ENCODE results near the gene ASPM.

The ASPM gene, protein sequence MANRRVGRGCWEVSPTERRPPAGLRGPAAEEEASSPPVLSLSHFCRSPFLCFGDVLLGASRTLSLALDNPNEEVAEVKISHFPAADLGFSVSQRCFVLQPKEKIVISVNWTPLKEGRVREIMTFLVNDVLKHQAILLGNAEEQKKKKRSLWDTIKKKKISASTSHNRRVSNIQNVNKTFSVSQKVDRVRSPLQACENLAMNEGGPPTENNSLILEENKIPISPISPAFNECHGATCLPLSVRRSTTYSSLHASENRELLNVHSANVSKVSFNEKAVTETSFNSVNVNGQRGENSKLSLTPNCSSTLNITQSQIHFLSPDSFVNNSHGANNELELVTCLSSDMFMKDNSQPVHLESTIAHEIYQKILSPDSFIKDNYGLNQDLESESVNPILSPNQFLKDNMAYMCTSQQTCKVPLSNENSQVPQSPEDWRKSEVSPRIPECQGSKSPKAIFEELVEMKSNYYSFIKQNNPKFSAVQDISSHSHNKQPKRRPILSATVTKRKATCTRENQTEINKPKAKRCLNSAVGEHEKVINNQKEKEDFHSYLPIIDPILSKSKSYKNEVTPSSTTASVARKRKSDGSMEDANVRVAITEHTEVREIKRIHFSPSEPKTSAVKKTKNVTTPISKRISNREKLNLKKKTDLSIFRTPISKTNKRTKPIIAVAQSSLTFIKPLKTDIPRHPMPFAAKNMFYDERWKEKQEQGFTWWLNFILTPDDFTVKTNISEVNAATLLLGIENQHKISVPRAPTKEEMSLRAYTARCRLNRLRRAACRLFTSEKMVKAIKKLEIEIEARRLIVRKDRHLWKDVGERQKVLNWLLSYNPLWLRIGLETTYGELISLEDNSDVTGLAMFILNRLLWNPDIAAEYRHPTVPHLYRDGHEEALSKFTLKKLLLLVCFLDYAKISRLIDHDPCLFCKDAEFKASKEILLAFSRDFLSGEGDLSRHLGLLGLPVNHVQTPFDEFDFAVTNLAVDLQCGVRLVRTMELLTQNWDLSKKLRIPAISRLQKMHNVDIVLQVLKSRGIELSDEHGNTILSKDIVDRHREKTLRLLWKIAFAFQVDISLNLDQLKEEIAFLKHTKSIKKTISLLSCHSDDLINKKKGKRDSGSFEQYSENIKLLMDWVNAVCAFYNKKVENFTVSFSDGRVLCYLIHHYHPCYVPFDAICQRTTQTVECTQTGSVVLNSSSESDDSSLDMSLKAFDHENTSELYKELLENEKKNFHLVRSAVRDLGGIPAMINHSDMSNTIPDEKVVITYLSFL (N-terminal part only)

DNA sequence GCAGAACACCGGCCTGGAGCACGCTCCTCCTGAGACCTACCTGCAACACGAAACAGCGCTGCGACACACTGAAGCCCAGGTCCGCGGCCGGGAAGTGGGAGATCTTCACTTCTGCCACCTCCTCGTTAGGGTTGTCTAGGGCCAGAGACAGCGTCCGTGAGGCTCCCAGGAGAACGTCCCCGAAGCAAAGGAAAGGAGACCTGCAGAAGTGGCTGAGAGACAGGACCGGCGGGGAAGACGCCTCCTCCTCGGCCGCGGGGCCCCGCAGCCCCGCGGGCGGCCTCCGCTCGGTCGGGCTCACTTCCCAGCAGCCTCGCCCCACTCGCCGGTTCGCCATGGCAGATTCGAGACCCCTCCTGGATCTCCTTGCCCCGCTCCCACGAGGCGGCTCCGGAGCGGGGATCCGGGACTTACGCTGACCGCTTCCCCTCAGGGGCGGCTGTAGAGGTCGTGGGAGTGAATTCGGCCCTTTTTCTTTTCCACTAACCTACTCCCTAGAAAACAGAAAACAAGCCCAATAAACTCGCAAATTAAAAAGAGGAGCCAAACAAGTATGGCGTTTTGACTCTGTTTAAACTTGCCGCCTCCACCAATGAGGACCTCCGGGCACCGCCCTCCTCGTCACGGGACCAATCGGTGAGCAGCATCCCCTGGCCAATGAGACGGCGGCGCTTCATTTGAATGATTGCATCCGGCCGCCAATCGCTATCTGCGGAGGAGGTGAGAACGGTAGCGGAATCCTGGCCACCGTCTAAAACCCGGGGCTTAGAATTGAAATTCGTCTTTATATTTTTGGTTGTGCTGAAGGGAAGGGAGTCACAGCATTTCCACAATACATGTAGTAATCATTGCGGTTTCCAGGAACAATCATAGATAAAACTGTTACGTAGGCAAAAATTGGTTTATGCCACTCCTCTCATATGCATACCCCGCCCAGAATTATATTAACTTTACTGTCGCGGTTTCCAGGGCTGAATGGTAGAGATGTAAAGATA lies at the start of gene ASPM:
ASPM (minus strand) TSS at position 569 of the 995 bp plus-strand sequence; CDS start at position 337, 232 bp downstream.
- DNase-seq: peak; percentile 94

DNA sequence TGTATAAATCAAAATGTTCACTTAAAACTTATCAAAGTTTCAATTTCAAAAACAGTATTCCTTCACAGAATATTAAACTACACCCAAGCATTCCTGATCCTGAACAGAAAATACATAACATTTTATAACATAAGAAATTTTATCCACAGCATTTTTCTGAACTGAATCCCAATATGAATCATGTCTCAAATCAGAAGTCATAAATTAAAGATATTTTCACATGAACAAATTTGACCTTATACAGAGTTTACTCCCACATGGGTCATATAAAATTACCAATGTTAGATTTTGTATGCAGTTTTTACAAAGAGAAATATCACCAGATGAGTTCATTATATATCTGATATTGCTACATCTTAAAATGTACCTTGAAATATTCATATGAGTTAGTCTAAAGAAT lies 48.6 kb upstream of the ASPM start:
- DNase-seq: no peak

DNA sequence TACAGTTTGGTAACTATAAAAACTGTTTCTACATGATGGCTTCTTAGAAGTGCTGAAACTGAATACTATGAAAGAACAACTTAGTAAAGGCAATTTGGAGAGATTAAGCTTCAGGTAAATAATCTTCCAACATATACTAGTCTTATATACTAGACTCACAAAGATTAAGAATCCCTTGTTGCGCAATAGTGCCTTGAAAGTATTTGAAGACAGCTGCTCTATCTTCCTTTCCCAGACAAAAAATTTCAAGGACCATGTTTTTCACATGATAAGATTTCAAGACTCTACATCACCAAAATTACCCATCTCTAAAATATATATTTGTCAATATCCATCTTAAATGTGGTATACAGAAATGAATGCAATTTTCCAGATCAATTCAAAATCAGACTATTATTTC lies 37.7 kb upstream of the ASPM start:
- no peak for DNase-seq

DNA sequence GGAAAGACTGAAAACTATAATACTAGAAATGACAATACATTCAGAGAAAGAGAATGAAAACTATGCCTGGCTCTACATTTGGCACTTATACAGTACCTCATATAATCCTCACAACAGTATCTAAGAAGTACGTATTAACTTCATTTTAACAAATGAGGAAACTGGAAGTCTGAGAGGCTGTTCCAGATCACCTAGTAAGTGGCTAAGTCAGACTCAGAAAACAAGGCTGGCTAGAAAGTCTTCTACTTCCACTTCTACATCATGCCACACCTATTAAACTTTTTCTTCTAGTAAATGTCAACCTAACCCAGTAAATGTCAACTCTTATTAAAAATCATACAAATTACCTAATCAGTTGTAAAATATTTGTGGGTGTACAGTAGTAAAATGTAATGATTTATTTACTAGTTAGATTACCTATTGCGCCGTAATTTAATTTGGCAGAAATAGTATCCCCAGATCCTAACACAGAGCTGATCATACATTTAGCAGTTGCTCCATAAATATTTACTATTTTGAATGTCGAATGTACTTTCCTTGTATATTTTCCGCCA lies 36.8 kb upstream of the ASPM start:
- DNase-seq: no peak

DNA sequence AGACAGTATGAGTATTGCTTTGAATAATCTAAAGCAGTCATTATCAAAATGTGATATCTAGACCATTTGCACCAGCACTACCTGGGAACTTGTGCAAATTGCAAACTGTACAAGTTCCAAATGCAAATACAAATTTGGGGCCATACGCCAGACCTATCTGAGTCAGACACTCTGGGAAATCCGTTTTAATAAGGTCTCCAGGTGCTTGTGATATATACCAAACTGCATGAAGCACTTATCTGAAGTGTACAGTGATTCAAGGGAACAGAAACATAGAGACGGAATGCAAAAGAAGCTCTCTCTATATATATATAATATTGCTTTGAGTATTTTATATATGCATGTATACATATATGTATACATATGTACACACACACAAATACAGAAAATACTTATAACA lies 36.2 kb upstream of the ASPM start:
- no peak for DNase-seq

DNA sequence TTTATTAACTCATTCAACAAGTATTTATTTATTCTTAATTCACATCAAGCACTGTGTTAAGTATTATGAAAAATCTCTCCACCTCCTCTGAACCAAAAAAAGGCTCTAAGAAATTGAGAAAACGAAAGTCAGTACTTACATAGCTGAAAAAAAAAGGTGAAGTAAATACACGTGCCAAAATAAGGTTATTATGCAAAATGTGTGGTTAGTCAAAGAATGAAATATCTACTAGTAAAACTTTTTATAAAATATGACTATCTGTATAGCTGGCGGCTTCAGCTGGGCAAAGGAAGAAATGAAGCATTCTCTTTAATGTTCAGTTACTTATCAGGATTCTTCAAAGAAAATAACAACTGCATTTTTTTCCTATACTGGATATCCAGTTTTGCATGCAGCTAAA lies 35.5 kb upstream of the ASPM start:
- DNase-seq: no peak

DNA sequence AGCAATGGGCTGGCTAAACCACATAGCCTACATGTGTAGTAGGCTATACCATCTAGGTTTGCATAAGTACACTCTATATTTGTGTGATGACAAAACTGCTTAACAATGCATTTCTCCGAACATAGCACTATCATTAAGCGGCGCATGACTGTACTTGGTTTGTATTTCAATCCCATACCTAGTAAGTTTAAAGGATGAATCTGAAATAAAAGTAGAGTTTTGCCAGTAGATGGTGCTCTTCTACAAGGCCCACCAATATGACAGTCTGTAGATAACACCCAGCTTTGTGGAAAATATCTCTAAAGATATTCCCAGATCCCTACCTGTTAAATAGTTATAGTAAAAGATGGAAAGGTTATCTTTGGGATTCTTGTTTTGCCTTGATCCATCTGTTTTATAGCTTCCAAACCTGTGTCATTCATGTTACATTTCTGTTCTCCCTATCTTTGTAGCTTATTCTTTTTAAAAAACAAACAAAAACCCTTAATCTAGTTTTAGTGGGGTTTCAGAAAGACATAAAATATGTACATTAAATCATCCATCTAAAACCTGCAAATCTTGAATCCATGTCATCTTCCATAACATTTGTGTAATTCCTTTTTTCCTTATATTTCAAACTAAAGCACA lies 33.9 kb upstream of the ASPM start:
- DNase-seq: no peak

DNA sequence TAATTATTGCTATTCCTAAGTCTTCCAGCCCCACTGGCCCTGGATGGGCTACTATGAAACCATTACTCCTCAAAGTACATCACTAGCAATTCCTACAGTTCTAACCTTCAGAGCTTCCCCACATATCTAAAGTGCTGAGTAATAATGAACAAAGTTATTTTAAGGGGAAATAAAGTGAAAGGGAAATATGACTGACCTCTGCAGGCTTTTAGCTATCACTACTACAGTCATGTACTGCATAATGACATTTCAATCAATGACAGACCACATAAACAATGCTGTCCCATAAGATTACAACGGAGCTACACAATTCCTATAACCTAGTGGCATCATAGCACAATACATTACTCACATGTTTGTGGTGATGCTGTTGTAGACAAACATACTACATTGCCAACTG lies 32.5 kb upstream of the ASPM start:
- no peak for DNase-seq

DNA sequence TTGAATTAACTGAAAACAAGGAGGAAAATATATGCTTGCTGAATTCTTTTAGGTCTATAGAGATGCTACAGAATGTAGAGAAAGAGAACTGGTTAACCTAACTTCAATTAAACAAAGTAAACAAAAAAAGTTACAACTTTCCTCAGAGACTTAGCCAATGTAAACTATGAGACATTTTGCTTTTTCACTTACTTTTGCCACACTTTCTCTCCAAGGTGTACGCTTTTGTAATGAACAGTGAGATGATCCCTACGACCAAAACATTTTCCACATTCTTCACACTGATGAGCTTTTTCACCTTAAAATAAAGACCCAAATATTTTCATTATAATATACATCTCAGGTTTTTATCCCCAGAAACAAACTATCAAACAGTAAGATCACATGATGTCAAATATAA lies 28.3 kb upstream of the ASPM start:
- no peak for DNase-seq

DNA sequence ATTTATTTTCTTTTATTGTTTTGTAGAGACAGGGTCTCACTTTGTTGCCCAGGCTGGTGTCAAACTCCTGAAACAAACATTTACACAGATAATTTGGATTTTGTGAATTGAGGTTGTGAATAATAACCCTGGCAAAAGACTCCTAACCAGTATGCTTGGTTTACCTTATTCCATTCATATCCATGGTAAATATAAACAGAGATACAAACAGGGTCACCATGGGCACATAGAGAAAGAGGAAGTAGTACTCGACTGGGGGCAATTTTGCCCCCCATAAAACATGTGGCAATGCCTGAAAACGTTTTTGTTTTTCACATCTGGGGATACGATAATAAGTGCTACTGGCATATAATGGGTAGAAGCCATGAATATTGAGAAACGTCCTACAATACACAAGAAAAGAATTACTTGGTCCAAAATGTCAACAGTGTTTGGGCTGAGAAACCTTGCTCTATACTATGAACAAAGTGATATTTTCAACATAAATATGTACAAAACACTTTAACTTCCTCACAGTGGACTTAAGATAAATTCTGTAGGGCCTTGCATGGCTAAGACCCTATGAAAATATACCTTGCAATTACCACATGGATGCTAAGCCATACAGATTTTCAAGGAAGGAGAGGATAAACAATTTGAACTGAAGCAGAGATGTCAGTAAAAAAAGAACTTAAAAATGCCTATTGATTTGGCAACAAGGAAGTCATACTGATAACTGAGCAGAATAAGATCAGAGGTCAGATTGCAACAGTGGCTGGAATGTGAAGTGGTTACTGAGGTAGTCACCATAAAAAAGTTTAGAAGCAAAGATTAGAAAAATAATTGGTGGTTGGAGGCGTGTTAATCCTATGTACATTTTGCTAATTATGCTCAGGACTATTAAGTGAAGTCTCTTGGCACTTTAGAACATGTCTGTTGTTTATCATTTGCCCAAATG lies 27.4 kb upstream of the ASPM start:
- DNase-seq: no peak

DNA sequence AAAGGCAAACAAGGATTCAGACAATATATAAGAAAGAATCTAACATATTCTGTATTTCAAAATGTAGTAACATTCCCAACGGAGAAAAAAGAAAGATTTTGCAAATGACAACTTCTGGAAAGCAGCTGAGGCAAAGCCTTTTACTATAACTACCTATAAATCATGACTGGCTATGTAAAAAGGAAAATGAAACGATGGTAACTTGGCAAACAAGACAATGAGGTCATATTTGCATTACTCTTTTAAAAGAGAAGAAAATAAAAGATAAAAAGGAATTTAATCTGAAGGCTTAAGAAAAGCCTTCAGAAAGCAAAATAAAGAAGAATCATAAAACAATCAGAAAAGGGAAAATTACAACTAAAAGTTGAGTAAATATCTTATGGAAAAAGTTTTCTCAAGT lies 25.1 kb upstream of the ASPM start:
- DNase-seq: no peak

DNA sequence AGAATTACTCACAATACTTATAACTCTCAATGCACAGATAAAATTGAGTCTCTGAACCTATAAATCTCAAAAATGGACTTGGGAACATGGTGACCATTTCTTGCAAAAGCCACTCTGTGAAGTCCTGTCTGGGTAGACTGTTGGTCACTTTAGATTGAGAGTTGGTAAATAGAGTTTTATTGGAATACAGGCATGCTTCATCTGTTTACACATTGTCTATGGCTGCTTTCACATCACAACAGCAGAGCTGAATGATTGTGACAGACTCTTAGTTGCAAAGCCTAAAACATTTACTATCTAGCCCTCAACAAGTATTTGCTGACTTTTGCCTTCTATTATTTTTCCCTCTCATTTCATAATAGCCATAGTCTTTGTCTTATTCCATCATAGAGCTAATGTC lies 24.1 kb upstream of the ASPM start:
- no peak for DNase-seq

DNA sequence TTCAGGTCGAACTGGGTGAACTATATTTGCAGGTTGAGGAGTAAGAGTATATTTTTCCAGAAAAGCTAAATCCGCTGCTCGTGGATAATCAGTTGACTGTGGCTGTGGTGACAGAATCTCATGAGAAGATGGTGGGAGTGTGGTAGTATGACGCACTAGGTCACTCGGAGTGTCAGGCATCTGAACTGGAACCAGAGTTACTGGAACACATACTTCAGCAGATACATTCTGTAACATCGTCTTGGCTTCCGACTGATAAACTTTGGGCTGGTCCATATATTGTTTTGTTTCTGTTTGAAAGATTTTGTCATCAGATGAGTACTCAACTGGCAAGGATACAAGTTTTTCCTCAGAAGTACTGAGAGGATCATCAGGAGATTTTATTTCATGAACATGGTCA lies 13.0 kb upstream of the ASPM start:
- DNase-seq: no peak

DNA sequence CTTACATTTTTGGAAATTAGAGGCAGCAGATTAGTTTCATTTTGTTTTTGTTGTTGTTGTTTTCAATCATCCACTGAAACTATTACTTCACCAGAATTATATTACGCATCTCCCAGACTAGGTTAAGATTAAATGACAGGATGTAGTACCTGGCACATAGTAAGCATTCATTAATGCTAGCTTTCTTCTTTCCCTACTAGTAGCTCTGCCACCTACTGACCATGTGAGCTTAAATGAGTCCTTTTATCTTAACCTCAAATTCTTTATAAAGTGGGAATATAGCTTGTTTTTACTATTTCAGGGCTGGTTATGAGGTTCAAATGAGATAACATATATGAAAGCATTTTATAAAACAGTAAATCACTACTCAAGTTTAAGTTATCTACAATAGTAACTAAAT lies 10.2 kb upstream of the ASPM start:
- no peak for DNase-seq

DNA sequence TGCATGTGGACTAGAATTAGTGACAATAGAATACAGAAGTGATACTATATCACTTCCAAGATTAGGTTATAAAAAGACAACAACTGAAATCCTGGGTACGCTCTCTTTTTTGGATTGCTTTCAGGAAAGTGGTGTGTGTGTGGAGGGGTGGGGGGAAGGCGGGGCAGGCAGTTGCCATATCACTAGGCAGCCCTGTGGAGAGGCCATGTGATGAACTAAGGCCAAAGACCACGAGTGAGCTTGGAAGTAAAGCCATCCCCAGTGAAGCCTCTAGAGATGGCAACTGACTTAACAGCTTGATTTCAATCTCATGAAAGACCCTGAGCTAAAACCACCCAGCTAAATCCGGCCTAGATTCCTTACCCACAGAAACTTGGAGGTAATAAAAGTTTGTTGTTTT lies 6.2 kb upstream of the ASPM start:
- DNase-seq: no peak

DNA sequence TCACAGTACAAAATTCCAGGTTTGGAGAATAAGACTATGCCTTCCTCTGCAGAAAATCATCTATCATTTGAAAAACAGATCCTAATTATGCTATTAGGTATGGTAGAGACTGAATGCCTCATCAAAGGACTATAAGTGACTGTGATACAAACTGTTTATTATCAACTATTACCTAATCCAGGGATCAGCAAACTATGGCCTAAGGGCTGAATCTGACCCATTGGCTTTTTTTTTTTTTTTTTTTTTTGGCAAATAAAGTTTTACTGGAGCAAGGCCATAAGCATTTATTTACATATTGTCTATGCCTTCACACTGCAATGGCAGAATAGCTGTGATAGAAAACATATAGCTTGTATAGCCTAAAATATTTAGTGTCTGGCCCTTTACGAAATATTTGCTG lies 4.7 kb upstream of the ASPM start:
- no peak for DNase-seq

DNA sequence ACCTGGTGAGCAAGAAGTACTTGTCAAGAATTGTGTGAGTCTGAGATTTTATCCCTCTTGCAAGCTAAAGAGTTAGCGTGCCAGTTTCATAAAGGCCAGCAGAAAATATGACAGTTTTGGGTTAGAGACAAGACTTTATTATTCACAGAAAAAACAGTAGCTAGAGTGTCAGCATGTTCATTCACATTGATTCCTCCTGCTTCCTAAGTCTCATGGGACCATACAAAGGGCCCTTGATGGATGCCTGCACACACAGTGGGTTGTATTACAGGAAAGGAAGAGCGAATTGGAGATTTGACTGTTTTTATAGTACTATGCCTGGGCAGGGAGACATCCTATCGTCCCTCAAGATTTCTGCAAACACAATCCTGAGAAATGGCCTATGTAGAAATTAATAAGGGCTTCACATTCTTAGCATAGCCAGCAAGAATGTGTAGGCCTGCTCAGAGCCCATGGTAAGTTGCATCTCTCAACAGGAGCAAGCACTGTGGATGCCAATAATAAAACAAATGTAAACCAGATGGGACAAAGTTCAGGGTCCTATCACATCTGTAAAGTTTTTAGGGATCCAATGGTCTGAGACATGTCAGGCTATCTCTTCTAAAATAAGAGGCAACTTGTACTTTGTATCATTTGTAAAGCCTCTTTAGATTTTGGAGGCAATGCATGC lies 4.0 kb upstream of the ASPM start:
- DNase-seq: no peak

DNA sequence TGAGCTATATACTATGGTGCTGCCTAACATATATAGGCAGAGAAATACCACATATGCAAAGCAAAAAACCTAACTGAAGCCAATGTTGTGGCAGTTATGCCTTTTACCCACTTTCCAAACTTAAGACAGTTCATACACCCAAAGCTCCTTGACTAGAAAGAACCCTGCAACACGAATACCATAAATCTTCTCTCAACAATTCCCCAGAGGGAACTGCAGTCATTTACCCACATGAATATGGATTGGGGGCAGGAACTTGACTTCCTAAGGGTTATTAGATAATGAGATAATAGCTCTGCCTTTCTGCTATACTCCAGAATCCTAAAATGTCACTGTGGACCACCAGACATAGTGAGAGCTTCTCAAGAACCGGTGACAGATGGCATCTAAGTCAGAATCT lies 2.9 kb upstream of the ASPM start:
- DNase-seq: no peak

DNA sequence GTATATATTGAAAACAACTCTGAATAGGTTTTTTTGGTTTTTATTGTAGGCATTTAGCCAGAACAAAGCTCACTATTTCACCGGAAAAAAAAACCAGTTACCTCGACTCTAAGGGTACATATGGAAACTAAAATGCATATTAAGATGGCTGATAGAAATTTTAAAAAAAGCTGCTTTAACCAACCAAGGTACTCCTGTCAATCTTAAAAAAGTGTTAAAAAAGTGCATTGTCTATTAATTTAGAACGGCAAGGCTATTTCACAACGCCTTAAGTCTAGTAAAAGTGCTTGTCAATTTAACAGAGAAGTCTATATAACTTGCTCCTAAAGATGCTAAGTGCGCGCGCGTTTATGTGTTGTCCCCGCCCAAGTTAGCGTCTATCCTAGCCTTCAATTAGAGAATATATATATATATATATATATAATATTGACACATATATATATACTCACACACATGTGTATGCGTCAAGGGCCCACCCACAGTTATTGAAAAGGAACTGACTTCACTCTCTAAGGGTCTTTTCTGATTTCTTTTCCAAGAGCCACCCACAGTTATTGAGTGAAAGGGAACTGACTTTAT lies 934 bp downstream of the ASPM start:
- DNase-seq: no peak

Data from activated CD8-positive, alpha-beta memory T cell treated with anti-CD3 and anti-CD28 coated beads for 24 hours (primary cell).